IMR-90 (cell line): ENCODE measurements around the gene DYRK1A. TPM values are rescaled to one million over a fixed set of nuclear protein-coding genes. Genes with fewer than 3 reads are reported as not detected.

Experiments used
- ATAC-seq: fragments of 200-7000 bp; cut with Tn5 transposase; 2 replicates; pipeline ENCODE4 v1.9.1; 2020; ENCODE audit warnings: low read depth, mild to moderate bottlenecking, moderate library complexity
- BruUV-seq: library from RNA; stranded (reverse); fragments of 400-500 nt; replicated peaks from 2 replicates; lab custom pipeline; 2021; lab: Mats Ljungman, UMichigan
- CTCF ChIA-PET: fragments of 300-600 bp; formaldehyde crosslinking; extraction: SDS; loops from one replicate; lab custom pipeline; 2021; ENCODE audit warnings: antibody characterized with exemption; lab: Yijun Ruan, JAX
- POLR2A ChIA-PET: fragments of 300-600 bp; sonication (Branson Sonifier 250); formaldehyde crosslinking; loops from one replicate; lab custom pipeline; 2022; ENCODE audit warnings: antibody characterized with exemption; ENCODE audit not compliant: unreplicated experiment; lab: Charles Lee
- DNase-seq: peaks from one replicate; pipeline ENCODE4 v3.0.0; 2013
- H2AFZ ChIP-seq: replicated peaks from 2 replicates; pipeline ENCODE3; 2013; ENCODE audit warnings: low read length, mild to moderate bottlenecking; ENCODE audit not compliant: poor library complexity
- H2AK5ac ChIP-seq: 2 replicates; pipeline ENCODE4 v1.6.1; 2013; ENCODE audit warnings: low read depth, low read length, inconsistent platforms
- H2AK9ac ChIP-seq: replicated peaks from 2 replicates; pipeline ENCODE3; 2013; ENCODE audit warnings: mild to moderate bottlenecking, low read depth, low read length, moderate library complexity; ENCODE audit not compliant: poor library complexity
- H2BK120ac ChIP-seq: 2 replicates; pipeline ENCODE4 v1.6.1; 2013; ENCODE audit warnings: low read depth, low read length, inconsistent platforms
- H2BK15ac ChIP-seq: 3 replicates; pipeline ENCODE4 v1.6.1; 2013; ENCODE audit warnings: low read depth, low read length, inconsistent platforms
- H2BK20ac ChIP-seq: 2 replicates; pipeline ENCODE4 v1.6.1; 2013; ENCODE audit warnings: low read depth, mild to moderate bottlenecking, inconsistent platforms, low read length, moderate library complexity
- H2BK5ac ChIP-seq: 2 replicates; pipeline ENCODE4 v1.6.1; 2013; ENCODE audit warnings: mild to moderate bottlenecking, low read depth, low read length, inconsistent platforms; ENCODE audit not compliant: poor library complexity, severe bottlenecking
- H3K14ac ChIP-seq: replicated peaks from 2 replicates; pipeline ENCODE4 v1.6.1; 2013; ENCODE audit warnings: low read depth, low read length, inconsistent platforms
- H3K18ac ChIP-seq: 2 replicates; pipeline ENCODE4 v1.6.1; 2013; ENCODE audit warnings: low read depth, low read length, control low read depth
- H3K23ac ChIP-seq: 2 replicates; pipeline ENCODE4 v1.6.1; 2013; ENCODE audit warnings: low read depth, low read length, inconsistent platforms
- H3K27ac ChIP-seq: 2 replicates; pipeline ENCODE4 v1.5.1; 2013; ENCODE audit warnings: mild to moderate bottlenecking, control low read depth, low read length; ENCODE audit not compliant: insufficient read depth
- H3K27me3 ChIP-seq: 2 replicates; pipeline ENCODE4 v1.6.1; 2013; ENCODE audit warnings: low read length; ENCODE audit not compliant: control insufficient read depth, insufficient read depth
- H3K36me3 ChIP-seq: 2 replicates; pipeline ENCODE4 v1.6.1; 2013; ENCODE audit warnings: low read length, mixed read lengths; ENCODE audit not compliant: control insufficient read depth, insufficient read depth
- H3K4ac ChIP-seq: 2 replicates; pipeline ENCODE4 v1.6.1; 2013; ENCODE audit warnings: low read depth, low read length, inconsistent platforms
- H3K4me1 ChIP-seq: 2 replicates; pipeline ENCODE4 v1.6.1; 2013; ENCODE audit warnings: low read length, mixed read lengths; ENCODE audit not compliant: control insufficient read depth, insufficient read depth
- H3K4me2 ChIP-seq: 2 replicates; pipeline ENCODE4 v1.6.1; 2013; ENCODE audit warnings: low read depth, mild to moderate bottlenecking, control low read depth, low read length, moderate library complexity
- H3K4me3 ChIP-seq: 2 replicates; pipeline ENCODE4 v1.5.1; 2013; ENCODE audit warnings: low read depth, mild to moderate bottlenecking, control low read depth, low read length, moderate library complexity; ENCODE audit not compliant: insufficient read depth
- H3K56ac ChIP-seq: 2 replicates; pipeline ENCODE4 v1.6.1; 2013; ENCODE audit warnings: low read length, inconsistent platforms; ENCODE audit not compliant: insufficient read depth; ENCODE audit errors: extremely low read depth
- H3K79me1 ChIP-seq, 2 experiments: 2 replicates each; pipeline ENCODE4 v1.6.1; 2013; ENCODE audit warnings: low read length in 2 of 2, inconsistent platforms in 1 of 2, low read depth in 1 of 2
- H3K9ac ChIP-seq: 2 replicates; pipeline ENCODE4 v1.6.1; 2013; ENCODE audit warnings: low read depth, low read length, control low read depth
- H3K9me1 ChIP-seq: 2 replicates; pipeline ENCODE4 v1.6.1; 2013; ENCODE audit warnings: low read length, inconsistent platforms; ENCODE audit not compliant: insufficient read depth
- H3K9me3 ChIP-seq: 2 replicates; pipeline ENCODE4 v1.6.1; 2013; ENCODE audit warnings: low read length; ENCODE audit not compliant: control insufficient read depth, insufficient read depth
- H4K20me1 ChIP-seq: 2 replicates; pipeline ENCODE4 v1.6.1; 2013; ENCODE audit warnings: low read length, inconsistent platforms; ENCODE audit not compliant: insufficient read depth
- H4K5ac ChIP-seq: 2 replicates; pipeline ENCODE4 v1.6.1; 2013; ENCODE audit warnings: mild to moderate bottlenecking, low read depth, low read length, control low read depth
- H4K8ac ChIP-seq, 2 experiments: 2 replicates each; pipeline ENCODE4 v1.6.1; 2013; ENCODE audit warnings: low read depth in 2 of 2, low read length in 2 of 2, control low read depth in 1 of 2, inconsistent platforms in 1 of 2
- H4K91ac ChIP-seq: 2 replicates; pipeline ENCODE4 v1.6.1; 2013; ENCODE audit warnings: low read depth, low read length, inconsistent platforms; ENCODE audit not compliant: insufficient read depth
- CHD1 ChIP-seq: IDR thresholded peaks from 2 replicates; pipeline ENCODE4 v1.6.1; 2012; ENCODE audit warnings: low read depth, low read length, improper control_type of control experiment
- WGBS, 2 experiments: methylation state at CpG; one replicate each; pipeline versions ENCODE4 v1.1.5 to v1.1.7; 2013; ENCODE audit warnings: missing lambda C conversion rate in 2 of 2; ENCODE audit not compliant: insufficient read length in 1 of 2; ENCODE audit errors: extremely low coverage in 2 of 2; 5-methylcytosine and 5-hydroxymethylcytosine counted together
- dilution Hi-C: fragments of 300-500 bp; cut with HindIII; formaldehyde crosslinking; loops from one replicate; pipeline ENCODE4 v1.14.3; 2018; ENCODE audit warnings: low sequenced_read_pairs; ENCODE audit not compliant: unreplicated experiment
- in situ Hi-C: fragments of 300-500 bp; cut with MboI; formaldehyde crosslinking; loops from 3 replicates; pipeline ENCODE4 v1.14.3; 2019; ENCODE audit warnings: low sequenced_read_pairs, inconsistent platforms, mixed read lengths
- intact Hi-C: fragments of 100-400 bp; cut with micrococcal nuclease; formaldehyde crosslinking; loops from 2 replicates; pipeline ENCODE4 v1.10.0; 2022
- polyA plus RNA-seq, 3 experiments: library from polyadenylated mRNA; depleted of rRNA; stranded (reverse); fragments of >200 nt; gene quantifications; 2 replicates each; pipeline ENCODE4 v1.2.3, GENCODE V29; 2012; ENCODE audit warnings: low replicate concordance in 1 of 3
- total RNA-seq: library from RNA; depleted of rRNA; stranded (reverse); fragments of >200 nt; gene quantifications from 2 replicates; pipeline ENCODE4 v1.2.3, GENCODE V29; 2012

The DYRK1A gene
- total and polyA plus RNA-seq, 2 of the 4 experiments (the other 2 are of a cell fraction) = 18.6 to 50.5 TPM

GRCh38 chr21:37547615-37548200 is 181.1 kb downstream of the DYRK1A start:
- dilution Hi-C loops = no loop called here
- no peak overlapping the region for H3K4ac ChIP-seq
- H4K5ac ChIP-seq = no peak overlapping the region
- H2AFZ ChIP-seq = no peak overlapping the region
- no peak overlapping the region for H3K56ac ChIP-seq
- H3K27ac ChIP-seq = no peak overlapping the region
- H3K18ac ChIP-seq = no peak overlapping the region
- in situ Hi-C loops = no loop called here
- ATAC-seq (no peak), DNase-seq (no peak)
- H3K9ac ChIP-seq = no peak overlapping the region
- intact Hi-C loops = no loop called here
- H2BK5ac ChIP-seq = no peak overlapping the region
- H2BK120ac ChIP-seq = no peak overlapping the region
- H3K36me3 ChIP-seq = no peaks in the 10 kb centered on the region
- no peak overlapping the region for H3K4me2 ChIP-seq
- WGBS, 2 experiments = 76% methylated on average over 2 of the region's 2 CpGs; no CpG with 5 or more reads in 1 of the 2 experiments
- H3K23ac ChIP-seq = no peak overlapping the region
- BruUV-seq = no TSS peak
- no peaks in the 10 kb centered on the region for H4K20me1 ChIP-seq
- no peak overlapping the region for H2AK5ac ChIP-seq
- peaks cover 2% of the 10 kb centered on the region; the same call in 1 of the 2 replicates for H3K27me3 ChIP-seq
- H4K91ac ChIP-seq = no peak overlapping the region
- H3K9me3 ChIP-seq = no peaks in the 10 kb centered on the region
- H2BK20ac ChIP-seq = no peak overlapping the region
- H3K4me3 ChIP-seq = no peak overlapping the region
- ChIA-PET CTCF (no interaction called here), POLR2A (no interaction called here)
- no peak overlapping the region for H2BK15ac ChIP-seq
- peaks cover 5% of the 10 kb centered on the region; the same call in 1 of the 2 replicates for H3K4me1 ChIP-seq
- no peaks in the 10 kb centered on the region for H3K79me1 ChIP-seq
- no peak overlapping the region for H3K14ac ChIP-seq
- H4K8ac ChIP-seq = no peak overlapping the region
- no peaks in the 10 kb centered on the region for H3K9me1 ChIP-seq
- H2AK9ac ChIP-seq = no peak overlapping the region
- TF ChIP-seq CHD1 = no peak
